Loucy (cell line): ENCODE data around the gene SNTB2.
"Not testable (repeated sequence)": the region's sequence is repeated elsewhere in the genome, so short reads cannot be mapped to it uniquely, and the experiment has no call there.

Experiments used
- H2AFZ ChIP-seq: fragments of 200-600 bp; sonication (generic); 2 replicates; pipeline ENCODE4 v1.6.0; 2016; ENCODE audit warnings: antibody characterized with exemption, mild to moderate bottlenecking, low read length, moderate library complexity
- H3F3A ChIP-seq: fragments of 200-600 bp; 2 replicates; pipeline ENCODE4 v1.6.0; 2016; ENCODE audit warnings: antibody characterized with exemption, low read depth, mild to moderate bottlenecking
- H3K27me3 ChIP-seq: fragments of 200-600 bp; sonication (generic); 2 replicates; pipeline ENCODE4 v1.6.1; 2014; ENCODE audit warnings: low read length, mild to moderate bottlenecking; ENCODE audit not compliant: insufficient read depth, poor library complexity, severe bottlenecking
- H3K36me3 ChIP-seq: fragments of 200-600 bp; sonication (generic); 2 replicates; pipeline ENCODE4 v1.6.1; 2016; ENCODE audit warnings: low read length; ENCODE audit not compliant: insufficient read depth
- H3K4me1 ChIP-seq: fragments of 200-600 bp; sonication (generic); 2 replicates; pipeline ENCODE4 v1.5.1; 2014; ENCODE audit warnings: low read length, mild to moderate bottlenecking; ENCODE audit not compliant: insufficient read depth, poor library complexity, severe bottlenecking
- H3K4me2 ChIP-seq: fragments of 200-600 bp; sonication (generic); 2 replicates; pipeline ENCODE4 v1.6.0; 2014; ENCODE audit warnings: antibody characterized with exemption, low read length, low read depth, mild to moderate bottlenecking; ENCODE audit not compliant: poor library complexity, severe bottlenecking
- H3K4me3 ChIP-seq: fragments of 200-600 bp; sonication (generic); 2 replicates; pipeline ENCODE4 v1.5.1; 2014; ENCODE audit warnings: low read length, mild to moderate bottlenecking, mixed read lengths; ENCODE audit not compliant: poor library complexity, severe bottlenecking
- H3K79me2 ChIP-seq: fragments of 200-600 bp; sonication (generic); 2 replicates; pipeline ENCODE4 v1.6.1; 2014; ENCODE audit warnings: low read length; ENCODE audit not compliant: insufficient read depth
- H3K9ac ChIP-seq: fragments of 200-600 bp; sonication (generic); 2 replicates; pipeline ENCODE4 v1.6.0; 2014; ENCODE audit warnings: mild to moderate bottlenecking, low read depth, low read length, moderate library complexity; ENCODE audit not compliant: poor library complexity, severe bottlenecking
- H3K9me2 ChIP-seq: fragments of 200-600 bp; sonication (generic); replicated peaks from 2 replicates; pipeline ENCODE4 v1.6.1; 2016; ENCODE audit warnings: low read depth, low read length, mixed read lengths
- H3K9me3 ChIP-seq: fragments of 200-600 bp; sonication (generic); 2 replicates; pipeline ENCODE4 v1.6.1; 2014; ENCODE audit warnings: mild to moderate bottlenecking, antibody characterized with exemption, low read length, low read depth; ENCODE audit not compliant: insufficient read depth
- H4K20me1 ChIP-seq: fragments of 200-600 bp; sonication (generic); 2 replicates; pipeline ENCODE4 v1.6.0; 2014; ENCODE audit warnings: antibody characterized with exemption, low read length, mild to moderate bottlenecking; ENCODE audit not compliant: insufficient read depth, poor library complexity, severe bottlenecking
- EZH2phosphoT487 ChIP-seq: fragments of 200-600 bp; IDR thresholded peaks from 2 replicates; pipeline ENCODE4 v1.6.1; 2018; ENCODE audit warnings: antibody characterized with exemption, mild to moderate bottlenecking, moderate library complexity, borderline replicate concordance
- TF ChIP-seq, protein P1 (sequence below): fragments of 200-600 bp; sonication (generic); conservative IDR thresholded peaks from 2 replicates; pipeline ENCODE4 v1.5.1; 2014; ENCODE audit warnings: mild to moderate bottlenecking, antibody characterized with exemption, low read length

SNTB2 gene

DNA sequence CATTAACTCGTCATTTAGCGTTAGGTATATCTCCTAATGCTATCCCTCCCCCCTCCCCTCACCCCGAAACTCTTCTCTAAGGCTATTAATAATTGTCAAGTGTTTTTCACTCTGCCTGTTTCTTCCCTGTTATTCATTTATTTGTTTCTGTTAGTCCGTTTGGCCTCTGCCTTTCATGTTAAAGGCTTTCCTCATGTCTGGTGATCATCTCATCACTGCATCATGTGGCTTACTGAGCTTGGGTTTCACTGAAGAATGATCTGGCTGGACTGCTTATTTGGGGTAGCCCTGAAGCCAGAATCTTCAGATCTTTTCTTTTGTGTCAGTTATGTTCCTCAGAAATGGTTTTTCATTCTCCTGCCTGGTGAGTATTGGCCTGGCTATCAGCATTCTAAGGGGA, 45.0 kb upstream of the SNTB2 start:
- Histone ChIP-seq H3K9me2 (no peaks in the 10 kb centered on the region), H3K4me1 (peaks cover 7% of the 10 kb centered on the region), H3K4me2 (no peak overlapping the region), H3K9me3 (no peaks in the 10 kb centered on the region), H3F3A (no peaks in the 10 kb centered on the region), H2AFZ (no peak overlapping the region), H4K20me1 (peaks cover 13% of the 10 kb centered on the region), H3K4me3 (no peak overlapping the region), H3K79me2 (peaks cover 13% of the 10 kb centered on the region), H3K27me3 (no peaks in the 10 kb centered on the region), H3K36me3 (peaks cover 79% of the 10 kb centered on the region), H3K9ac (no peak overlapping the region)
- TF ChIP-seq, protein P1, sequence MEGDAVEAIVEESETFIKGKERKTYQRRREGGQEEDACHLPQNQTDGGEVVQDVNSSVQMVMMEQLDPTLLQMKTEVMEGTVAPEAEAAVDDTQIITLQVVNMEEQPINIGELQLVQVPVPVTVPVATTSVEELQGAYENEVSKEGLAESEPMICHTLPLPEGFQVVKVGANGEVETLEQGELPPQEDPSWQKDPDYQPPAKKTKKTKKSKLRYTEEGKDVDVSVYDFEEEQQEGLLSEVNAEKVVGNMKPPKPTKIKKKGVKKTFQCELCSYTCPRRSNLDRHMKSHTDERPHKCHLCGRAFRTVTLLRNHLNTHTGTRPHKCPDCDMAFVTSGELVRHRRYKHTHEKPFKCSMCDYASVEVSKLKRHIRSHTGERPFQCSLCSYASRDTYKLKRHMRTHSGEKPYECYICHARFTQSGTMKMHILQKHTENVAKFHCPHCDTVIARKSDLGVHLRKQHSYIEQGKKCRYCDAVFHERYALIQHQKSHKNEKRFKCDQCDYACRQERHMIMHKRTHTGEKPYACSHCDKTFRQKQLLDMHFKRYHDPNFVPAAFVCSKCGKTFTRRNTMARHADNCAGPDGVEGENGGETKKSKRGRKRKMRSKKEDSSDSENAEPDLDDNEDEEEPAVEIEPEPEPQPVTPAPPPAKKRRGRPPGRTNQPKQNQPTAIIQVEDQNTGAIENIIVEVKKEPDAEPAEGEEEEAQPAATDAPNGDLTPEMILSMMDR = no peak

DNA sequence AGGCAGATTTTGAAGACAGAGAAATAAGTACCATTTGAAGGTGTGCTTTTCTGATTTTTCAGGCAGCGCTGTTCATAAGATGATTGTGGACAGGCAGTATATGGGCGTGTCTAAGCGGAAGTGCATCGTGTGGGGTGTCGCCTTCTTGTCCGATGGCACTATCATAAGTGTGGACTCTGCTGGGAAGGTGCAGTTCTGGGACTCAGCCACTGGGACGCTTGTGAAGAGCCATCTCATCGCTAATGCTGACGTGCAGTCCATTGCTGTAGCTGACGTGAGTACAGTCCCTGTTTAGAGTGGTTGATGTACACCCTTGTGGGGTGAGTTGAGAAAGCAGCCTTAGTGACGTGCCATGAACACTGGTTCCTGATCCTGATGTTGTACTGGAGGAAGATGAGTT, 43.8 kb upstream of the SNTB2 start:
- Histone ChIP-seq H2AFZ (no peak overlapping the region), H3K4me3 (no peak overlapping the region), H3K9me2 (no peaks in the 10 kb centered on the region), H3K4me1 (no peaks in the 10 kb centered on the region), H3K9me3 (no peaks in the 10 kb centered on the region), H3K9ac (no peak overlapping the region), H4K20me1 (peaks cover 4% of the 10 kb centered on the region), H3K36me3 (peaks cover 68% of the 10 kb centered on the region), H3F3A (no peaks in the 10 kb centered on the region), H3K27me3 (no peaks in the 10 kb centered on the region), H3K4me2 (no peak overlapping the region), H3K79me2 (peaks cover 3% of the 10 kb centered on the region)
- TF ChIP-seq, protein P1 = no peak
- TF ChIP-seq EZH2phosphoT487 = no peak

DNA sequence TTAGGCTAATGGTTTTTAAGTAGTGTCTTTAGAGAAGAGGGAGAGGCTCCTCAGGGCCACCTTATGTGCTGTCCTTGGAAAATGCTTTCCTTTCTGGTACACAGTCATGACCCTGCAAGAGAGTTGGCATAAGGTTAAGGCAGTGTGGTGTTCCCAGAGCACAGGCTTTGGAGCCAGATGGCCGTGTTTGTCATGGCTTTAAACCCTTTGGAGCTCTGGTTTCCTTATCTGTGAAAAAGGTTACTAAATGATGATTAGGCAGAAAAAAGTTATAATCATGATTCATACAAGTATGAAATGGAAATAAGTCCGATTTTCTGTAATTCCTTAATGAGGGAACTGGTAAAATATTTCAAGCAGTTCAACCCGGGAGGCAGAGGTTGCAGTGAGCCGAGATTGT, 41.3 kb upstream of the SNTB2 start:
- H3F3A ChIP-seq = no peaks in the 10 kb centered on the region
- no peak for TF ChIP-seq EZH2phosphoT487
- TF ChIP-seq, protein P1 = no peak
- H3K4me1 ChIP-seq = no peaks in the 10 kb centered on the region
- no peaks in the 10 kb centered on the region for H3K27me3 ChIP-seq
- no peak overlapping the region for H3K9ac ChIP-seq
- H2AFZ ChIP-seq = no peak overlapping the region
- H3K4me2 ChIP-seq = no peak overlapping the region
- no peaks in the 10 kb centered on the region for H3K9me3 ChIP-seq
- H3K36me3 ChIP-seq = peaks cover 56% of the 10 kb centered on the region
- peaks cover 3% of the 10 kb centered on the region; the same call in 1 of the 2 replicates for H3K79me2 ChIP-seq
- no peaks in the 10 kb centered on the region for H3K9me2 ChIP-seq
- no peak overlapping the region for H3K4me3 ChIP-seq
- H4K20me1 ChIP-seq = no peaks in the 10 kb centered on the region

DNA sequence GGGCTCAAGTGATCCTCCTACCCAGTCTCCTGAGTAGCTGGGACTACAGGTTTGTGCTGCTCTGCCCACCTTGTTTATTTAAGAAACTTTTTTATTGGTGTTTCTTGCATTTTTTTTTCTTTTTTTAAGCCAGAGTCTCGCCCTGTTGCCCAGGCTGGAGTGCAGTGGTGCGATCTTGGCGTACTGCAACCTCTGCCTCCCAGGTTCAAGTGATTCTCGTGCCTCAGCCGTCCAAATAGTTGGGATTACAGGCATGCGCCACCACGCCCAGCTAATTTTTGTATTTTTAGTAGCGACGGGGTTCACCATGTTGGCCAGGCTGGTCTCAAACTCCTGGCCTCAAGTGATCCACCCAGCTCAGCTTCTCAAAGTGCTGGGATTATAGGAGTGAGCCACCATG, 37.3 kb upstream of the SNTB2 start:
- not testable (repeated sequence) for H3F3A ChIP-seq, H3K9ac ChIP-seq, H3K4me3 ChIP-seq, H3K27me3 ChIP-seq, H3K79me2 ChIP-seq, H4K20me1 ChIP-seq, H3K4me1 ChIP-seq, H2AFZ ChIP-seq, H3K9me2 ChIP-seq, H3K9me3 ChIP-seq, H3K4me2 ChIP-seq
- H3K36me3 ChIP-seq = peaks cover 60% of the 10 kb centered on the region
